Stimulated activated CD8-positive, alpha-beta memory T cell treated with anti-CD3 and anti-CD28 coated beads, Interleukin-4, amount 100 ng/mL, for 24 hours (primary cell): Measurements from ENCODE around the gene SH2D1B.

Source experiments
- DNase-seq: peaks from one replicate; pipeline ENCODE4 v3.0.0-alpha.2; 2020; ENCODE audit warnings: low read depth

The SH2D1B gene

DNA sequence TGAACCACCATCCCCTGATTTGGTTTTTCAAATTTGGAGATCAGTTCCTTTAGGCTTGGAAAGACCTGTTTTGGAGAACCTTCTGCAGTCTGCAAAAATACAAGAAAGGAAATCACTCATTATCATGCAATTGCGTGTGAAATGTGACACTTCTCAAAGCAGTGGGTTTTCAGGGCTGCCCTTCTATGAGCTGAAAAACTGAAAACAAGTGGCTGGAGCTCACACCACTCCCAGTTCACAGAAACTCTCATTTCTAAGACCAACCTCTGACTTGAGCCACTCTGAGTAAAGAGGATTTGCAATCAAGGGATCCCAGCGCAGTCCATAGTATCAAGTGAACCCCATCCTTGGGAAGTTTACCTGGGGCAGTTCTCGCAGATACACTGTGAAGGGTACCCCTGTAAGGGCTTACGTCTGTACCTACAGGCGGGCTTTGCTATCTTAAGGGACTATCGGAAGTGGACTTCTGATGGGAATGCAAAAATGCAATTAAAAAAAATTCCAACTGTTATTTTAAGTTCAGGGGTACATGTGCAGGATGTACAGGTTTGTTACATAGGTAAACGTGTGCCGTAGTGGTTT lies 12.8 kb downstream of the SH2D1B start:
- DNase-seq: no peak

DNA sequence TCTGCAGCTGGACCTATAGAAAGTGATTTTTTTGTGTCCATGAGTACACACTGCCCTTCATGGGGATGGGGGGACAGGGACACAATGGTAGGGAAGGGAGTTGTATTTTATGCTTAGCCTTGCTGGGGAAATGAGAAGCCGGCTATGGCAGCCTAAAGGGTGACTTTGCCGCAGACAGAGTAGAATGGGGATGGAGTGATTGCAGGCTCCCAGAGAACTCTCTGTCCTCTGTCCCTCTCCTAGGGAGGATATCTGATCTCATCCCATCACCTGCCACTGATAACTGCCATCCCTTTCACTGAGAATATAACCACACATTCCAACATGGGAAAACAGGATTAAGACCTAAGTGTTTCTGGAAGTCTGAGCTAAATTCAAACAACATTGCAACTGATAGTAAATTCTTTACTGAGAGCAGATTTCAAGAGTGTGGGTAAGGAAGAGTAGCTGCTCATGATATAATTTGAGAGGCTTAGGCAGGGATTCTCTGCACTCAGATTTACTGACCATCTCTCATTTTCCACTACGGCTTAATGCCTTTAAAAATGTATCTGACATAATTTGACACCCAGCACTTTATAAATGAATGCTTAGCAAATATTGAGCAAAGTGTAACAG lies 13.9 kb downstream of the SH2D1B start:
- DNase-seq: no peak

DNA sequence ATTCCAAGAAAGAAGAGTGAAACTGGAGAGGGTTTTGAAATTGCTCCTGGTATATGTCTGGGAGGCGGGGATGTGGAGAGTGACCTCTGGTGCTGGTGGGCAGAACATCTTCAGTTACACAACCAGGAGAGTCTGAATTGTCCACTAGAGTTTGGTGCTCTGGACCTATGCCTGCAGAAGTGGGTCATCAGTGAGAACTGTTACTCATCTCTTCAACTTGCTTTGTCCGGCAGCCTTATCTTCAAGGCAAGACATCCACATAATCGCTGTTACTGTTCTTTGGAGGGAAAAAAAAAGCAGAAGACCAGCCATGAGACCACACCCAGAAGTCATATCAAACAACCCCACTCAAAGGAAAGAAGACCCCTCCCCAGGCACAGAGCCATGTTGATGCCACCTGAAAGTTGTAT lies 14.9 kb downstream of the SH2D1B start:
- DNase-seq: no peak

DNA sequence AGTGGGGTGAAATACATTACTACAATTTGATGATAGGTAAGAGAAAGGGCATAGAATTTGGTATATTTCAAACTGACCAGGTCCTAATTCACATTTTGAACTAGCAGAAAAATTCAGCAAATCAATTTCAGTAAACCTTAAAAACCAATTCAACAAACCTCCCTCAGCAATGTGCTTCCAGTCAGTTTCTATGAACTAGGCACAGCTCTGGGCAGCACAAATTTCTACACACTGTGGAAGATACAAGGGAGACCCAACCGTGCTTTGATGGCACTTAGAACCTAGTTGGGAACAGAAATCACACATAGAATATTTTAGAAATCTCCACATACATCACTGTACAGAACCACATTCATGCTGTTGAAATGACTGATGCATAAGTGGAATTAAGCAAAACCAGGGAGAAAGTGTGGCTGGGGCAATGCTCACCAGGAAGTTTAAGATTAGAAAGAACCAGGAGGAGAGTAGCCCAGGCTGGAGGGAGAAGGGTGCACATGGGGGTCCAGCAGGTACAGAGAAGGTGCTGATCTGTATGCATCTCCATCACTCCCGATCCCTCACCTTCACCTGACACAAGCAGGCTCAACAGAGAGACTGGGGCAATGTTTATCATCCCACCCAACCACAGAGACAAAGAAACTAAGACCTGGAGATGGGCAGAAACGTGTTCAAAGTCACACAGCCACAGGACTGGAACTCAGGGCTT lies 15.6 kb downstream of the SH2D1B start:
- DNase-seq: no peak

GRCh38 chr1:162391790-162392563 lies 20.0 kb downstream of the SH2D1B start:
- DNase-seq: no peak

GRCh38 chr1:162390396-162391185 lies 21.3 kb downstream of the SH2D1B start:
- no peak for DNase-seq

DNA sequence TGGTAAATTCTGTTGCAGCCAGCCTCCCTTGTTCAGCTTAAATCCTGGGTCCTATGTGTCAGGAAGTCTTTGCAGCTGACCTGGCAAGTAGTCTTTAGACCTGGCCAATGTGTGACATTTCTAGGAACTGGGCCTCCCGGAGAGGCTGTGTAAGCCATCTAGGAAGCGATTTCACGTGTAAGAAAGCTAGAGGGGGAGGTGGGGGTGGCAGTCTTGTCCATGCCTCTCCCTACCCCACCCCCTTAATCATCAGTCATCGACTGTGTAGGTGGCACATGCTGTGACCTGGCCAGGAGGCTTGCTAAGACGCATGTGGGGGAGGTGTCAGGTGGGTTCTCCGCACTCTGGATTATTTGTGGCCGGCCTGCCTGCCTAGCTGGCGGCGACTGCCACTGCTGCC lies 22.0 kb downstream of the SH2D1B start:
- DNase-seq: no peak

GRCh38 chr1:162389021-162389818 lies 22.7 kb downstream of the SH2D1B start:
- DNase-seq: no peak

DNA sequence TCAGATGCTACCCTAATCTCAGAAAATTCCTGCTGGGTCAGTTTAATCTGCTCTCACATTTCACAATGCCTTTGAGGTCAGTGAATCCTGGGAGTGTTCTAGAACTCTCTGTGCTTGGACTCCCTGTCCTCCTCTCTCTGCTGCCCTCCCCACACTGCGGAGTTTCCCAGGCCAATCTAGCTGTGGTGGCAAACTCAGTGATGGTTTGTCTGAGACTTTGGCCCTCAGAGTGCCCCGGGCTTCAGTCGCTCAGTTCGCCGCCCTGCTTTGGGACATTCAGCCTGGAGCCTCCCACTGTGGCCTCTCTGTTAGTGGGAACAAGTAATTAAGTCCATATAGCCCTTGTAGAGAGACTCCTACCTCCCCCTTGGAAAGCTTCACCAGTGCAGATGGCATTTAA lies 23.3 kb downstream of the SH2D1B start:
- DNase-seq: no peak

GRCh38 chr1:162388083-162388594 lies 23.8 kb downstream of the SH2D1B start:
- no peak for DNase-seq

DNA sequence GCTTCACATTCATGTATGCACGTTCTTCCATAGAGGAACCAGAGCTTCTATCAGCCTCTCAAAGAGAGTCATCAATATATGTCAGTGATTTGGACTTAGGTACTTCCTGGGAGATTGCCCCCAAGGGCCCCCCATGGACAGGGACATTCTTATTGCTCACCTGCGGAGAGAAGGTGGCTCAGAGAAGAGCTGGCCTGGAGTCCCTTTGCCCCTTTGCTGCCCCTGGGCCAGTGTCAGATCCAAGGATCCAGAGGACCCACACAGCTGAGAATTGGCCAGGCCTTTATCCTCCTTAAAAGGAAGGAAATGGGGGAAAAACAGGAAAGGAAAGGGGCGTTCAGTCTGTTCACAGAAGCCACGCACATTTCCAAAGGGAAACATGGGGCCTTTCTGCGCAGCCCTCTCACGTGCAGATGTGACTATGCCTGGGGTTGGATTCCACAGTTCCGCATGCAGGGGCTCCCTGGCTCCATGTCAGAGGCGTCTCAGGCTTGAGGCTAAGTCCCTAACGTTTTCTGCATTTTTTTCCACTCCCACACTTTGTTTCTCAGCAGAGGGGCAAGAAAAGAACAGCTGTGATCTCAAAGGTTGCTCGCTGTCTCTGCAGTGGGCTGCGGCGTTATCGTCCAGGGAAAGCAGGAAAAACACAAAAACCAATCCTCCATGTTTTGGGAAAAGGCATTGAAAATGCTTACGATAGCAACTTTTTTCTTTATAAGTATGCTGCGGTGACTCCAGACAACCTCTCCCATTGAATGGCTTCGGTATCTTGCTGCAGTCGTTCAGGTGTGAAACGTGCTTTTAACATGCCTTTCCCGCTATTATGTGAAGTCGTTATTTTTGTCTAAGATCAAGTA lies 24.5 kb downstream of the SH2D1B start:
- DNase-seq: no peak

DNA sequence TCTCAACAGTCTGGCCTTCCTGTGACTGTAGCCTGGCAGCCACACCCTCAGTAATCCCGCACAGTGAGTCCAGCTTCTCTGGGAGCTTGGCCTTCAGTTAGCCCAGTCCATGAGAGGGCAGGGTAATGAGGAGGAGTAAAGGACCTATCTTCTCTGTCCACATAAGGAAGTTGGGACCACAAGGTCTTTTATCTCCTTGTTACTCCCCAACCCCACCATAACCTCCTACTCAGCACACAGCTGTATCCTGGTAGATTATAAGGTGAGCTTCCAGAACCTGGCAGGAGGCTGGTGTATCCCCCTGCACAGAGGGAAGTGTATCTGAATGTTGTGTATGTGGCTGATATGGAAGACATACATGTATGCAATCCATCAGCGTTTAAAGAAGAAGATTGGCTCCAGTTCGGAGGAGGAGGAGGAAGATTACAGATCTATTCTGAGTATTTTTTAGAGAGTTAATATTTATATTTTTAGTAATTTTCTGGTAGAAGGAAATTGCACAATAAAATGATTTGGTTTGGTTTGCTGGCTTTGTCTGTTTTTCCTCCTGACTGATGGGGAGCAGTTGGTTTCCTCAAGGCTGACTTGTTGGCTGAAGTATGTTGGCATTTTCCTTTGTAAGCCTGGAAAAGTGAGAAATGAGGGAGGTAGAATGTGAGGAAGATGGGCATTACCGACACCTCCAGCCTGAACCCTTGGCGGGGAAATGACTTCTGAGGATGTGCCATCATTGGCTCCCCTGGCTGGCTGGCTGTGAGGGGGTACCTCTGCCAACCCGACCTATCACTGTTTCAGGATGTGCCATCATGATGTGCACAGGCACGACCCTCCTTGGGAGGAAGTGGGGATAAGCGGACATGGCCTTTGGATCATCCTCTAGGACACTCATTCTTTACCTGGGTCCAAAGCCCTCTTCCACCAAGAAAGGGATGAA lies 25.4 kb downstream of the SH2D1B start:
- no peak for DNase-seq

DNA sequence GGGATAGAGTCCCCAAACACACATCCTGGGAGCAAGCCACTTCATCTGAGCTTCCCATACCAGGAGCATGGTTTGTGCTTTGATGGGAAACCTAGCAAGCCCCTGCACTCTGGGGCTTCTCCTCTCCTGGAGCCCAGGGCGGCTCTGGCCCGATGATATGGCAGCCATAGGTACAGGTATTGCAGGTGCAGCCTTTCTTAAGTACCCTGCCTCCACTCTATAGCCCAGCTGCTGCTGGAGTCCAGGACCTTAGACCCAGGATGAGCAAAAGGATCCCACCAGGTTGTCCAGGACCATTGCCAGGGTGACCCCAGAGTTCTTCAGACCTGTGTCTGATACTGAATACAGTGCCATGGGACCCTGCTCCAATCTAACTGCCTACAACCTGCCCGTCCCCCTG lies 26.2 kb downstream of the SH2D1B start:
- no peak for DNase-seq

GRCh38 chr1:162385280-162385623 lies 26.7 kb downstream of the SH2D1B start:
- DNase-seq: no peak

GRCh38 chr1:162384601-162385279 lies 27.2 kb downstream of the SH2D1B start:
- DNase-seq: no peak

- no peak for DNase-seq
Observed at GRCh38 chr1:162384116-162384515, 27.8 kb downstream of the SH2D1B start.

- no peak for DNase-seq
Observed at GRCh38 chr1:162383516-162383915, 28.4 kb downstream of the SH2D1B start.

- DNase-seq: no peak
Observed at GRCh38 chr1:162383091-162383490, 28.8 kb downstream of the SH2D1B start.
